ENCODE data around the gene RTKN. TPM values are rescaled to one million over a fixed set of nuclear protein-coding genes. Genes with fewer than 3 reads are reported as not detected.

The RTKN gene
- total and polyA plus RNA-seq, 2 of the 13 experiments (the other 11 are each of a cell fraction or from before 2014, with no cell fraction given), result 159 to 166 TPM

- TF ChIP-seq MAX (IDR thresholded peaks at IDR 0.05) (peak; percentile 53), MIXL1 (CRISPR knock-in tag; IDR thresholded peaks at IDR 0.05) (0 out of 2 replicates have a peak, but pooled peaks have one; percentile 28), PHF5A (CRISPR knock-in tag; IDR thresholded peaks at IDR 0.05; ENCODE audit: low read depth, unreplicated experiment) (no peak), DDIT3 (CRISPR knock-in tag; IDR thresholded peaks at IDR 0.05) (no peak), SMYD3 (CRISPR knock-in tag; IDR thresholded peaks at IDR 0.05) (no peak), CEBPG (CRISPR knock-in tag; IDR thresholded peaks at IDR 0.05) (peak; percentile 15; the same call in 1 of the 2 replicates), IRF1 (CRISPR knock-in tag; IDR thresholded peaks at IDR 0.05; ENCODE audit: low read depth) (no peak), TCF7L2 (IDR thresholded peaks at IDR 0.05; ENCODE audit: low read depth, low read length) (no peak), ISL2 (CRISPR knock-in tag; IDR thresholded peaks at IDR 0.05) (0 out of 2 replicates have a peak, but pooled peaks have one; percentile 27), REST (IDR thresholded peaks at IDR 0.05; ENCODE audit: borderline replicate concordance in 1 of 2, low read depth in 1 of 2, low read length in 2 of 2) (0 out of 4 replicates have a peak, but pooled peaks of 1 of the 2 experiments have one; percentile 40), ZSCAN29 (CRISPR knock-in tag; conservative IDR thresholded peaks at IDR 0.05) (peak; percentile 96), YY1 (IDR thresholded peaks at IDR 0.05; ENCODE audit: insufficient read depth, insufficient replicate concordance, low read depth, low read length) (peak; percentile 28), FOXA1 (IDR thresholded peaks at IDR 0.05) (no peak), FOXA1 (CRISPR knock-in tag; IDR thresholded peaks at IDR 0.05) (peak; percentile 21; the same call in 1 of the 2 replicates), BRF2 (CRISPR knock-in tag; IDR thresholded peaks at IDR 0.05) (no peak), THAP9 (CRISPR knock-in tag; IDR thresholded peaks at IDR 0.05; ENCODE audit: borderline replicate concordance) (peak; percentile 48; the same call in 1 of the 2 replicates), HNRNPK (IDR thresholded peaks at IDR 0.05; ENCODE audit: low read depth, low read length, poor library complexity, severe bottlenecking) (no peak), SAP130 (CRISPR knock-in tag; IDR thresholded peaks at IDR 0.05; ENCODE audit: low read depth) (peak; percentile 58; the same call in 1 of the 2 replicates), ZNF496 (CRISPR knock-in tag; IDR thresholded peaks at IDR 0.05; ENCODE audit: insufficient replicate concordance) (no peak), ZSCAN31 (CRISPR knock-in tag; IDR thresholded peaks at IDR 0.05; ENCODE audit: low read depth) (0 out of 2 replicates have a peak, but pooled peaks have one; percentile 54), PHF20 (CRISPR knock-in tag; IDR thresholded peaks at IDR 0.05) (0 out of 2 replicates have a peak, but pooled peaks have one; percentile 12)
Observed at GRCh38 chr2:74413001-74413698, 28.6 kb downstream of the RTKN start (continued).
